Stomach smooth muscle (tissue), 2 donors: Measurements from ENCODE around the gene KDM4B.

Experiments
- H3K27ac ChIP-seq: one replicate; pipeline ENCODE4 v1.7.0; 2013; ENCODE audit warnings: mild to moderate bottlenecking, low read length, inconsistent platforms
- H3K27me3 ChIP-seq, 2 donors: one replicate each; pipeline ENCODE4 v1.7.0; 2013; ENCODE audit warnings: low read length in 2 of 2; ENCODE audit not compliant: insufficient read depth in 2 of 2, control insufficient read depth in 1 of 2
- H3K36me3 ChIP-seq, 2 donors: one replicate each; pipeline ENCODE4 v1.7.0; 2013; ENCODE audit warnings: low read length in 2 of 2; ENCODE audit not compliant: control insufficient read depth in 2 of 2, insufficient read depth in 2 of 2
- H3K4me1 ChIP-seq: one replicate; pipeline ENCODE4 v1.7.0; 2013; ENCODE audit warnings: low read length; ENCODE audit not compliant: control insufficient read depth, insufficient read depth
- H3K4me3 ChIP-seq, 2 donors: one replicate each; pipeline ENCODE4 v1.7.0; 2013; ENCODE audit warnings: low read length in 2 of 2
- H3K9ac ChIP-seq, 2 donors: one replicate each; pipeline ENCODE4 v1.7.0; 2013; ENCODE audit warnings: low read length in 2 of 2, mild to moderate bottlenecking in 1 of 2
- H3K9me3 ChIP-seq, 2 donors: one replicate each; pipeline ENCODE4 v1.7.0; 2013; ENCODE audit warnings: low read length in 2 of 2; ENCODE audit not compliant: control insufficient read depth in 2 of 2
- donor health status: healthy.
- donor health status: Pancreatic carcinoma.

KDM4B gene

GRCh38 chr19:5108866-5109265 is 140.0 kb downstream of the KDM4B start:
- Histone ChIP-seq H3K36me3 (peaks cover 7 to 27% of the 10 kb centered on the region in 2 donors), H3K27ac (no peak overlapping the region), H3K4me1 (peaks cover 28% of the 10 kb centered on the region), H3K27me3 (no peaks in the 10 kb centered on the region), H3K4me3 (no peak overlapping the region), H3K9me3 (no peaks in the 10 kb centered on the region), H3K9ac (no peak overlapping the region)

- H3K36me3 ChIP-seq, result peaks cover 9 to 29% of the 10 kb centered on the region in 2 donors
- no peaks in the 10 kb centered on the region for H3K9me3 ChIP-seq
These were observed 140.6 kb downstream of the KDM4B start for GRCh38 chr19:5109560-5109959.

DNA sequence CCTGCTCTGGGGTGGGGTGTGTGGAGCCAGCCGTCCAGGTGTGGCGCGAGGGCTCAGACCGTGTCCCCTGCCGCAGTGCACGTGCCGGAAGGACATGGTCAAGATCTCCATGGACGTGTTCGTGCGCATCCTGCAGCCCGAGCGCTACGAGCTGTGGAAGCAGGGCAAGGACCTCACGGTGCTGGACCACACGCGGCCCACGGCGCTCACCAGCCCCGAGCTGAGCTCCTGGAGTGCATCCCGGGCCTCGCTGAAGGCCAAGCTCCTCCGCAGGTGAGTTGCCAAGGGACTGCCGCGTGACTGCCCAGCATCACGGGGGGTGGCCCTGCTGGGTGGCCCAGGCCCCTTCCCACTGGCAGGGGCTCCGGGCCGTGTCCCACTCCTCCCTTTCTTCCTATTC is 141.6 kb downstream of the KDM4B start:
- no peak overlapping the region for H3K27ac ChIP-seq
- H3K36me3 ChIP-seq, result peaks cover 9 to 29% of the 10 kb centered on the region in 2 donors
- no peak overlapping the region for H3K4me3 ChIP-seq
- H3K9me3 ChIP-seq, result no peaks in the 10 kb centered on the region
- H3K4me1 ChIP-seq, result peaks cover 14% of the 10 kb centered on the region
- no peak overlapping the region for H3K9ac ChIP-seq
- H3K27me3 ChIP-seq, result no peaks in the 10 kb centered on the region

More at GRCh38 chr19:5109560-5109959, 140.6 kb downstream of the KDM4B start:
- H3K4me3 ChIP-seq, result no peak overlapping the region
- no peaks in the 10 kb centered on the region for H3K27me3 ChIP-seq
- no peak overlapping the region for H3K27ac ChIP-seq
- H3K4me1 ChIP-seq, result peaks cover 21% of the 10 kb centered on the region
- H3K9ac ChIP-seq, result no peak overlapping the region

GRCh38 chr19:5111051-5111450 is 142.1 kb downstream of the KDM4B start:
- H3K36me3 ChIP-seq, result peaks cover 9 to 29% of the 10 kb centered on the region in 2 donors
- H3K27me3 ChIP-seq, result no peaks in the 10 kb centered on the region
- no peak overlapping the region for H3K27ac ChIP-seq
- H3K9me3 ChIP-seq, result no peaks in the 10 kb centered on the region
- H3K4me3 ChIP-seq, result no peak overlapping the region
- peaks cover 14% of the 10 kb centered on the region for H3K4me1 ChIP-seq
- no peak overlapping the region for H3K9ac ChIP-seq

DNA sequence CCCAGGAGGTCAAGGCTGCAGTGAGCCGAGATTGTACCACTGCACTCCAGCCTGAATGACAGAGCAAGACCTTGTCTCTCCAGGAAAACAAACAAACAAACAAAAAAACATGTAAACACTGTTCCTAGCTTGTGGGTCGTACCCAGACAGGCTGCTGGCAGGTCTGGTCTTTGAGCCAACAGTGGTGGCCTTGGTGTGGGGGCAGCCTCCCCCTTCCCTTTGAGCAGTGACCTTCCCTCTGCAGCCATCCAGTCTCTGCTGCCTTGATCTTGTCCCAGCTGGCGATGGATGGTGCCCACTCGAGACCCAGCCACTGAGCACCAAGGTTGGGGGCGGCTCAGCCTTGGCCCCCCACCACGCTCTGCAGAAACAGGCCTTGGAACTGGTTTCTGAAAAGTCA is 143.3 kb downstream of the KDM4B start:
- H3K27me3 ChIP-seq, result no peaks in the 10 kb centered on the region
- peaks cover 9 to 29% of the 10 kb centered on the region in 2 donors for H3K36me3 ChIP-seq
- H3K27ac ChIP-seq, result no peak overlapping the region
- H3K4me3 ChIP-seq, result no peak overlapping the region
- no peaks in the 10 kb centered on the region for H3K9me3 ChIP-seq
- H3K9ac ChIP-seq, result no peak overlapping the region
- H3K4me1 ChIP-seq, result peaks cover 9% of the 10 kb centered on the region

DNA sequence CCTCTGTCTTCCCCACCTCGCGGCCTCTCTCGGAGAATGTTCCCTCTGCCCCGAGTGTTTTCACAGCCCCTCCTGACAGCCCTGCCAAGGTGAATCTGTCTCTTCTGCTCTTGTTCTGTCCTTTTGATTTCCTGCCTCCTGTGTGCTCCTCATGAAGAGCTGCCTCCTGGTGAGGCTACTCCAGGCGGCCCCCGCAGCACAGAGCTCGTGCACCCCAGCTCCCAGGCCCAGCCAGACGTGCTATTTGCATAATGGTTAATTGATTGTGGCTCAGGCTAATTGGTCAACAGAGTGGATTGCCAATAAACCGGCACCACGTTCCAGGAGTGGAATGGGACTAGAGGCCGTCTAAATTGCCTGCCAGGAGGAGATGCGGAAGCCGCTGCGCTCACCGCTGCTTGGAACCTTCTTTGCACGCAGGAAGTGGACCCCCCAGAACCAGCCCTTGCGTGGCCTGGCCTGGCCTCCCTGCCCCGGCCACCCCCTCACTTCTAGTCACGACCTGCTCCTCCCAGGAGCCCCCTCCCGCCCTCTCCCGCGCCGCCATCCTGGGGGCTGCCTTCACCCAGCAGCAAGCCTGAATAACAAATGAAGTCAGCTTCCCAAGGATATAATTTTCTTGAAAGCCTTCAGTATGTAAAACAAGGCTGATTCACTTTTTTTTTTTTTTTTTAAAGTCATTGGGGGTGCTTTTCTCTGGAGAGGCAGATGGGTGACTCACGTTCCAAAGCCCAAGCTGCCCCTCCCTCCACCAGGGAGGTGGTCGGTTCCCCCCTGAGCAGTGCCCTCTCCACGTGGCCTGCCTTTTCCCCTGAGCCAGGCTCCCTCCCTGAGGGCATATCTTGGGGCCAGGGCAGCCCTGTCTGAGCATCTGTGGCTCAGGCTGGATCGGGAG is 144.0 kb downstream of the KDM4B start:
- H3K27ac ChIP-seq, result no peak overlapping the region
- no peaks in the 10 kb centered on the region for H3K27me3 ChIP-seq
- peaks cover 2% of the 10 kb centered on the region for H3K4me1 ChIP-seq
- H3K36me3 ChIP-seq, result peaks cover 9 to 29% of the 10 kb centered on the region in 2 donors
- no peak overlapping the region for H3K9ac ChIP-seq
- H3K9me3 ChIP-seq, result no peaks in the 10 kb centered on the region
- H3K4me3 ChIP-seq, result no peak overlapping the region

DNA sequence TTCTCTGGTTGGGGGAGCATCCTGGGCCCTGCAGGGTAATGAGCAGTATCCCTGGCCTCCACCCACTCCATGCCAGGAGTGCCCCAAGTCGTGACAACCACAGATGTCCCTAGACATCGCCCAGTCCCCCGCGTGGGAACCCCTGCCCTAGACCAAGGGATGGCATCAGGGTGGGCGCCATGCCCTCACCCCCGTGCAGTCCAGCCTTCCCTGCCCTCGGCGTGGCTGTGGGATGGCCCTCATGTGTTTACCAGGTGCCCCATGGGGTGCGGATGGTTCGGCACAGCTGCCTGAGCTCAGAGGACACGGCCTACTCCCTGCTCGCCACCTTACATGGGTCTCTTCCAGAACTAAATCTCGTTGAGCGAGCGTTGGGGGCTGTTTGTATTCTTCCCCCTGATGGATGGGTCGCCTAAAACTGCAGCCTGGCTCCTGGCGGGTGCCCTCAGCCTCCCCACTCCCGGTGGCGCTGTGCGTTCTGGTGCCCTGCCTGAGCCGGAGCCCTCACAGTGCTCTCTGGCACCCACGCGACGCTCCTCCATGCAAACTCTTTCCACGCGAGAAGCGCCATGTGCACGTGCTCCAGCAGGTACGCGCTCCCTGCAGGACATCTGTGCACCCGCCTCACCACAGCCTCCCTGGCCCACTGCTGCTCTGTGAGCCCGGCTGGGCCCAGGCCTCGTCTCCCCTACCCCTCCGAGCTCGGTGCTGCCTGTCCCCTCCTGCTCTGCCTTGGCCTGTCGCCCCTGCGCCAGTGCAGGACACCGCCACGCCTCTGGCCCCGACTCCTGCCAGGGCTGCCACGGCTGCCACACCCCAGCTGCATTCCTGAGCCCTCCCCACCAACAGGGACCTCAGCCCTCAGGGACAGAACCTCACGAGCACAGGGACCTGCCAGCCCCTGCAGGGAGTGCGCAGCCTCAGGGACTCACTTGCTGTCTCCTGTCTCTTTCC is 145.0 kb downstream of the KDM4B start:
- no peak overlapping the region for H3K4me3 ChIP-seq
- H3K9ac ChIP-seq, result no peak overlapping the region
- H3K9me3 ChIP-seq, result no peaks in the 10 kb centered on the region
- no peaks in the 10 kb centered on the region for H3K27me3 ChIP-seq
- H3K4me1 ChIP-seq, result no peaks in the 10 kb centered on the region
- H3K36me3 ChIP-seq, result peaks cover 9 to 25% of the 10 kb centered on the region in 2 donors
- H3K27ac ChIP-seq, result no peak overlapping the region

- no peaks in the 10 kb centered on the region for H3K9me3 ChIP-seq
- H3K9ac ChIP-seq, result no peak overlapping the region
- no peak overlapping the region for H3K4me3 ChIP-seq
- H3K27me3 ChIP-seq, result no peaks in the 10 kb centered on the region
- no peak overlapping the region for H3K27ac ChIP-seq
- H3K36me3 ChIP-seq, result peaks cover 9 to 27% of the 10 kb centered on the region in 2 donors
- H3K4me1 ChIP-seq, result no peaks in the 10 kb centered on the region
These were observed 145.8 kb downstream of the KDM4B start for GRCh38 chr19:5114727-5115126.

- Histone ChIP-seq H3K9ac (no peak overlapping the region), H3K4me3 (no peak overlapping the region), H3K36me3 (peaks cover 9 to 30% of the 10 kb centered on the region in 2 donors), H3K27ac (no peak overlapping the region), H3K27me3 (no peaks in the 10 kb centered on the region), H3K9me3 (no peaks in the 10 kb centered on the region), H3K4me1 (no peaks in the 10 kb centered on the region)
These were observed 146.4 kb downstream of the KDM4B start for GRCh38 chr19:5115351-5115750.

DNA sequence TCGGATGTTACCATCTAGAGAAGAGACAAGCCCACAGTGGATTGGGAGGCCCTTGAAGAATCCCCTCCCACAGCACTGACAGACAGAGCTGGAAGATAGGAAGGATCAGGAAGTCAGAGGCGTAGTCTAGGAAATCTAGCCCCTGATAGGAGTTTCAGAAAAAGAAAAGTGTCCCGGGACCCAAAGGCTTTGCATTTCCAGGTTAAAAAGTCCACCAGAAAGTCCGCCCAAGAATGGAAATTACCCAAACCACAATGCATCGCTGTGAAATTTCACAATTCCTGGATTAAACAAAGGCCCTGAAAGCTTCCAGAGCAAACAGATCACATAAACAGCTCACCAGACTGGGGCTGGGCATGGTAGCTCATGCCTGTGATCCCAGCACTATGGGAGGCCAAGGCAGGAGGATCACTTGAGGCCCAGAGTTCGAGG is 146.9 kb downstream of the KDM4B start:
- Histone ChIP-seq H3K4me3 (no peak overlapping the region), H3K27me3 (no peaks in the 10 kb centered on the region), H3K27ac (no peak overlapping the region), H3K4me1 (no peaks in the 10 kb centered on the region), H3K36me3 (peaks cover 9 to 30% of the 10 kb centered on the region in 2 donors), H3K9ac (no peak overlapping the region), H3K9me3 (no peaks in the 10 kb centered on the region)
